SK-N-SH (cell line): Measurements from ENCODE around the gene ZNF467. TPM values are rescaled to one million over a fixed set of nuclear protein-coding genes. Genes with fewer than 3 reads are reported as not detected.

ENCODE experiments used
- CTCF ChIA-PET: fragments of 300-600, 350-600 bp; formaldehyde crosslinking; extraction: SDS; loops from one replicate; lab custom pipeline; 2021; lab: Yijun Ruan, JAX
- POLR2A ChIA-PET: fragments of 350-600 bp; sonication (Branson Sonifier 250); formaldehyde crosslinking; extraction: SDS; loops from one replicate; lab custom pipeline; 2020; ENCODE audit warnings: antibody characterized with exemption, inconsistent platforms; lab: Yijun Ruan, JAX
- DNase-seq: peaks from one replicate; pipeline ENCODE4 v3.0.0; 2012
- H2AFZ ChIP-seq: fragments of 200-600 bp; sonication (generic); 2 replicates; pipeline ENCODE4 v1.8.1; 2016; ENCODE audit warnings: antibody characterized with exemption, mild to moderate bottlenecking, low read depth
- H3F3A ChIP-seq: fragments of 200-600 bp; sonication (generic); replicated peaks from 2 replicates; pipeline ENCODE3; 2016; ENCODE audit warnings: antibody characterized with exemption, mild to moderate bottlenecking; ENCODE audit not compliant: insufficient read depth
- H3K27ac ChIP-seq, 2 experiments: fragments of 200-500 bp in 1 of 2; fragments of 200-600 bp in 1 of 2; sonication (Bioruptor generic) in 1 of 2; sonication (generic), shearing (Covaris generic) in 1 of 2; 2 replicates each; pipeline versions ENCODE4 v1.5.1 to v1.6.1; 2014 to 2016; ENCODE audit warnings: low read depth in 2 of 2, inconsistent platforms in 1 of 2, low read length in 1 of 2, mild to moderate bottlenecking in 1 of 2, mixed read lengths in 1 of 2
- H3K27me3 ChIP-seq: fragments of 200-600 bp; sonication (generic), shearing (Covaris generic); 2 replicates; pipeline ENCODE4 v1.6.1; 2016; ENCODE audit warnings: mixed run types; ENCODE audit not compliant: insufficient read depth
- H3K36me3 ChIP-seq, 2 experiments: fragments of 200-500 bp in 1 of 2; fragments of 200-600 bp in 1 of 2; sonication (Bioruptor generic) in 1 of 2; sonication (generic) in 1 of 2; replicated peaks in 1 of 2; 2 replicates each; pipeline versions ENCODE3 to v1.5.1; 2014 to 2016; ENCODE audit warnings: low read length in 1 of 2, mild to moderate bottlenecking in 1 of 2; ENCODE audit not compliant: insufficient read depth in 2 of 2, control insufficient read depth in 1 of 2
- H3K4me1 ChIP-seq, 2 experiments: fragments of 200-500 bp in 1 of 2; fragments of 200-600 bp in 1 of 2; sonication (Bioruptor generic) in 1 of 2; sonication (generic), shearing (Covaris generic) in 1 of 2; 2 replicates each; pipeline versions ENCODE4 v1.5.1 to v1.6.1; 2014 to 2016; ENCODE audit warnings: low read depth in 1 of 2, low read length in 1 of 2, mixed run types in 1 of 2; ENCODE audit not compliant: insufficient read depth in 2 of 2, control insufficient read depth in 1 of 2
- H3K4me2 ChIP-seq: fragments of 200-600 bp; sonication (generic), shearing (Covaris generic); 2 replicates; pipeline ENCODE4 v1.6.1; 2017; ENCODE audit warnings: mixed run types
- H3K4me3 ChIP-seq, 2 experiments: fragments of 200-500 bp in 1 of 2; fragments of 200-600 bp in 1 of 2; sonication (Bioruptor generic) in 1 of 2; sonication (generic), shearing (Covaris generic) in 1 of 2; 2 replicates each; pipeline versions ENCODE4 v1.5.1 to v1.8.1; 2014 to 2016; ENCODE audit warnings: low read depth in 2 of 2, inconsistent platforms in 1 of 2, low read length in 1 of 2, mild to moderate bottlenecking in 1 of 2, mixed read lengths in 1 of 2, moderate library complexity in 1 of 2
- H3K79me2 ChIP-seq: fragments of 200-600 bp; sonication (generic); 2 replicates; pipeline ENCODE4 v1.8.1; 2017; ENCODE audit warnings: mild to moderate bottlenecking; ENCODE audit not compliant: insufficient read depth
- H3K9ac ChIP-seq: fragments of 200-600 bp; sonication (generic); 2 replicates; pipeline ENCODE4 v1.6.1; 2017; ENCODE audit warnings: mixed run types
- H3K9me2 ChIP-seq: fragments of 200-600 bp; sonication (generic); 2 replicates; pipeline ENCODE4 v1.6.1; 2017; ENCODE audit warnings: mixed run types
- H3K9me3 ChIP-seq: fragments of 200-600 bp; sonication (generic); 2 replicates; pipeline ENCODE4 v1.6.1; 2017; ENCODE audit warnings: mixed run types, mild to moderate bottlenecking, moderate library complexity
- H4K20me1 ChIP-seq: fragments of 200-600 bp; sonication (generic); 2 replicates; pipeline ENCODE4 v1.6.1; 2017; ENCODE audit warnings: mild to moderate bottlenecking, mixed run types; ENCODE audit not compliant: insufficient read depth
- CHD2 ChIP-seq: fragments of 150-350 bp; IDR thresholded peaks from 2 replicates; pipeline ENCODE4 v1.6.1; 2018; ENCODE audit warnings: low read length; ENCODE audit not compliant: partially characterized antibody
- CTCF ChIP-seq: fragments of 200-600 bp; sonication (generic); IDR thresholded peaks from 2 replicates; pipeline ENCODE4 v1.6.1; 2017; ENCODE audit warnings: antibody characterized with exemption, mild to moderate bottlenecking, moderate library complexity
- EP300 ChIP-seq, 2 experiments: IDR thresholded peaks; 2 replicates each; pipeline versions ENCODE4 v1.4.0 to v1.6.1; 2012; ENCODE audit warnings: borderline replicate concordance in 1 of 2, low read depth in 1 of 2, low read length in 1 of 2
- EZH2phosphoT487 ChIP-seq: fragments of 200-600 bp; sonication (generic); IDR thresholded peaks from 2 replicates; pipeline ENCODE4 v1.6.1; 2017; ENCODE audit warnings: low read depth, mixed run types, mild to moderate bottlenecking, antibody characterized with exemption, moderate library complexity, borderline replicate concordance
- GABPA ChIP-seq: IDR thresholded peaks from 2 replicates; pipeline ENCODE4 v1.4.0; 2012; ENCODE audit warnings: low read depth, mild to moderate bottlenecking
- GATA2 ChIP-seq: sonication (generic); formaldehyde crosslinking; IDR thresholded peaks from 2 replicates; pipeline ENCODE4 v1.5.0; 2020; ENCODE audit warnings: mild to moderate bottlenecking, missing genetic modification reagents
- IRF3 ChIP-seq: fragments of 150-350 bp; IDR thresholded peaks from 2 replicates; pipeline ENCODE4 v1.6.1; 2016; ENCODE audit warnings: mild to moderate bottlenecking, low read depth, low read length
- MAX ChIP-seq: IDR thresholded peaks from 2 replicates; pipeline ENCODE4 v1.4.0; 2012; ENCODE audit warnings: low read depth
- MEF2A ChIP-seq: IDR thresholded peaks from 2 replicates; pipeline ENCODE4 v1.4.0; 2012; ENCODE audit warnings: low read depth, borderline replicate concordance
- POLR2AphosphoS5 ChIP-seq: IDR thresholded peaks from 2 replicates; pipeline ENCODE4 v1.6.1; 2012; ENCODE audit warnings: low read depth, low read length
- RAD21 ChIP-seq: IDR thresholded peaks from 2 replicates; pipeline ENCODE4 v1.6.1; 2012; ENCODE audit warnings: mild to moderate bottlenecking, low read length
- RCOR1 ChIP-seq: fragments of 150-350 bp; IDR thresholded peaks from 2 replicates; pipeline ENCODE4 v1.6.1; 2017; ENCODE audit warnings: antibody characterized with exemption, low read length
- REST ChIP-seq: IDR thresholded peaks from 2 replicates; pipeline ENCODE4 v1.6.1; 2012; ENCODE audit warnings: mild to moderate bottlenecking, low read depth, low read length, moderate library complexity
- RFX5 ChIP-seq: IDR thresholded peaks from 2 replicates; pipeline ENCODE4 v1.6.1; 2012; ENCODE audit warnings: mild to moderate bottlenecking, improper control_type of control experiment, low read length
- TCF12 ChIP-seq: IDR thresholded peaks from 2 replicates; pipeline ENCODE4 v1.4.0; 2012
- YY1 ChIP-seq: IDR thresholded peaks from 2 replicates; pipeline ENCODE4 v1.4.0; 2012; ENCODE audit warnings: low read depth, mild to moderate bottlenecking
- WGBS: methylation state at CpG from one replicate; pipeline ENCODE4 v1.1.6; 2017; ENCODE audit warnings: low lambda C conversion rate; 5-methylcytosine and 5-hydroxymethylcytosine counted together
- polyA plus RNA-seq, 3 experiments: library from polyadenylated mRNA; depleted of rRNA; stranded (reverse); fragments of >200 nt; gene quantifications; 2 replicates each; pipeline ENCODE4 v1.2.3, GENCODE V29; 2012

Gene ZNF467
- polyA plus RNA-seq, 1 of the 3 experiments (the other 2 are of a cell fraction), result 4.1 TPM

- Histone ChIP-seq H3K9me2 (no peaks in the 10 kb centered on the region), H3F3A (peaks cover 5% of the 10 kb centered on the region), H3K27ac (no peak overlapping the region), H2AFZ (no peak overlapping the region), H4K20me1 (no peaks in the 10 kb centered on the region), H3K9ac (no peak overlapping the region), H3K36me3 (peaks cover 0 to 61% of the 10 kb centered on the region in 2 experiments), H3K27me3 (peaks cover 9% of the 10 kb centered on the region; the same call in 1 of the 2 replicates), H3K4me2 (no peak overlapping the region), H3K4me3 (no peak overlapping the region), H3K4me1 (peaks cover 0 to 14% of the 10 kb centered on the region in 2 experiments; a peak in 2 of 4 replicates), H3K79me2 (no peaks in the 10 kb centered on the region), H3K9me3 (no peaks in the 10 kb centered on the region)
- no peak for TF ChIP-seq EP300 (IDR thresholded peaks at IDR 0.05; ENCODE audit: borderline replicate concordance in 1 of 2, low read depth in 1 of 2, low read length in 1 of 2)
- no peak for TF ChIP-seq RFX5
- TF ChIP-seq RCOR1, result no peak
- no peak for TF ChIP-seq MAX
- TF ChIP-seq REST, result no peak
- TF ChIP-seq IRF3, result no peak
- no peak for TF ChIP-seq TCF12
- TF ChIP-seq GABPA, result no peak
- TF ChIP-seq POLR2AphosphoS5, result no peak
- TF ChIP-seq RAD21, result no peak
- no peak for TF ChIP-seq CTCF
- no peak for TF ChIP-seq EZH2phosphoT487
- no peak for TF ChIP-seq YY1
- no peak for TF ChIP-seq MEF2A
- no peak for TF ChIP-seq CHD2
- TF ChIP-seq GATA2 (CRISPR knock-in tag), result no peak
- DNase-seq, result no peak
- ChIA-PET POLR2A (no interaction called here), CTCF (interaction anchor here (1.1 to 5.8 kb wide), 2 partner anchors 10 to 69 kb away, joined by 4 to 43 read pairs; no protein-coding TSS in a partner anchor)
- WGBS, result 96% methylated on average over 13 of the region's 14 CpGs
Measured at GRCh38 chr7:149731207-149731955, 42.0 kb downstream of the ZNF467 start.
